Measurements from ENCODE around the gene COL8A2. TPM values are rescaled to one million over a fixed set of nuclear protein-coding genes. Genes with fewer than 3 reads are reported as not detected.
A peak's percentile ranks its signal among the peaks of the same experiment; 100 is the strongest.

Gene COL8A2
- total RNA-seq, 4 donors from 2014 or later, result 1.2 to 5.4 (median 1.7) TPM

DNA sequence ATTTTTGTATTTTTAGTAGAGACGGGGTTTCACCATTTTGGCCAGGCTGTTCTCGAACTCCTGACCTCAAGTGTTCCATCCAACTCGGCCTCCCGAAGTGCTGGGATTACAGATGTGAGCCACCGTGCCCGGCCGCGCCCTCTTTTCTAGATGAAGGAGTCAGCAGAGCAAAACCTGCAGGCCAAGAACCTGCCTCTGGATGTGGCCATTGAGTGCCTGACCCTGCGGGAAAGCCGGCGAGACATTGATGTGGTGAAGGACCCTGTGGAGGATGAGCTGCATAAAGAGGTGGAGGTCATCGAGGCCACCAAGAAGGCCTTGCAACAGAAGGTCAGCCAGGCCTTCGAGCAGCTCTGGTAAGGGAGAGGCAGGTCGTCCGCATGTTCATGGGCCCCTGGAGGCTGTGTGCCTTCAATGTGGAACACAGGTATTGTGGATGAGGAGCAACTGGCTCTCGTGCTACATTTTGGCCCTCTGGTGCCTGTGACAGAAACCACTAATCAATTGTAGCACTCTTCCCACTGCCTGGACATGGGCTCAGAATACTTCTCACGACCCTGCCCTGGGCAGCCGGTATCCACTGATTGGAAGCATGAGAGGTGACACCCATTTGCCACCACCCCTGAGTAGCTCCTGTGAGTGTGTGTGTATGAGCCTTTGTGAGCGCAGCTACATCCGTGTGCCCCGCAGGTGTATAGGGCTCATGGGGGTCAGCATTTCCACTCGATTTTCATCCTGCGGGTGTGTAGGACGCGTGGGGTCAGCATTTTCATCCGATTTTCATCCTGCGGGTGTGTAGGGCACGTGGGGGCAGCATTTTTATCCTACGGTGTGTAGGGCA, 39.1 kb downstream of the COL8A2 start:
- Histone ChIP-seq H3K9me3 (no peaks in the 10 kb centered on the region), H3K4me1 (peaks cover 10 to 32% (median 25%) of the 10 kb centered on the region in 4 donors), H3K4me3 (no peak overlapping the region), H3K27me3 (peaks cover 17% of the 10 kb centered on the region), H3K36me3 (no peaks in the 10 kb centered on the region), H3K27ac (no peak overlapping the region)
- DNase-seq, result no peak
- intact Hi-C loops (cut with DNase I; ENCODE audit: low total_unique reads), result no loop called here
- in situ Hi-C loops (cut with MboI; ENCODE audit: low pct_ligation_motif_present in 1 of 4, low pct_unique_long_range_greater_than_20kb in 1 of 4, low sequenced_read_pairs in 3 of 4), result no loop called here
- WGBS, 2 donors (ENCODE audit: low coverage in 1 of 2), result 91% methylated on average over 29 of the region's 29 CpGs; no CpG with 5 or more reads in 1 of the 2 donors
- TF ChIP-seq, protein P1, sequence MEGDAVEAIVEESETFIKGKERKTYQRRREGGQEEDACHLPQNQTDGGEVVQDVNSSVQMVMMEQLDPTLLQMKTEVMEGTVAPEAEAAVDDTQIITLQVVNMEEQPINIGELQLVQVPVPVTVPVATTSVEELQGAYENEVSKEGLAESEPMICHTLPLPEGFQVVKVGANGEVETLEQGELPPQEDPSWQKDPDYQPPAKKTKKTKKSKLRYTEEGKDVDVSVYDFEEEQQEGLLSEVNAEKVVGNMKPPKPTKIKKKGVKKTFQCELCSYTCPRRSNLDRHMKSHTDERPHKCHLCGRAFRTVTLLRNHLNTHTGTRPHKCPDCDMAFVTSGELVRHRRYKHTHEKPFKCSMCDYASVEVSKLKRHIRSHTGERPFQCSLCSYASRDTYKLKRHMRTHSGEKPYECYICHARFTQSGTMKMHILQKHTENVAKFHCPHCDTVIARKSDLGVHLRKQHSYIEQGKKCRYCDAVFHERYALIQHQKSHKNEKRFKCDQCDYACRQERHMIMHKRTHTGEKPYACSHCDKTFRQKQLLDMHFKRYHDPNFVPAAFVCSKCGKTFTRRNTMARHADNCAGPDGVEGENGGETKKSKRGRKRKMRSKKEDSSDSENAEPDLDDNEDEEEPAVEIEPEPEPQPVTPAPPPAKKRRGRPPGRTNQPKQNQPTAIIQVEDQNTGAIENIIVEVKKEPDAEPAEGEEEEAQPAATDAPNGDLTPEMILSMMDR (IDR thresholded peaks at IDR 0.05), result no peak
- TF ChIP-seq POLR2A (IDR thresholded peaks at IDR 0.05) (no peak), POLR2AphosphoS5 (IDR thresholded peaks at IDR 0.05) (no peak), EP300 (IDR thresholded peaks at IDR 0.05; ENCODE audit: low read depth) (no peak)

DNA sequence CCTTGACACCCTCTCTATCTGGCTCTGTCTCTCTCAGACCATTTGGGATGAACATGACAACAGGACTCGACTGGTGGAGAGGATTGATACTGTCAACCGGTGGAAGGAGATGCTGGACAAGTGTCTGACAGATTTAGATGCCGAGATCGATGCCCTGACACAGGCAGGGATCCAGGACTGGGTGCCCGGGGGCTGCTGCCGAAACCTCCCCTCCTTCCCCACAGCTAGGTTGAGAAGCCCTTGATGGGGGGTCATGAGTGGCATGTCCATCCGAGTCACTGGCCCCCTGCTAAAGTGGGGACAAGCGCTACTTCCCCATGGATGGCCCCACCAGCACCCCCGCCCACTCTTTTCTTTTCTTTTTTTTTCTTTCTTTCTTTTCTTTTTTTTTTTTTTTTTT, 39.9 kb downstream of the COL8A2 start:
- Histone ChIP-seq H3K27me3 (peaks cover 17% of the 10 kb centered on the region), H3K4me1 (peaks cover 10 to 27% (median 22%) of the 10 kb centered on the region in 4 donors), H3K4me3 (no peak overlapping the region), H3K27ac (no peak overlapping the region), H3K36me3 (no peaks in the 10 kb centered on the region), H3K9me3 (no peaks in the 10 kb centered on the region)
- in situ Hi-C loops (cut with MboI; ENCODE audit: low pct_ligation_motif_present in 1 of 4, low pct_unique_long_range_greater_than_20kb in 1 of 4, low sequenced_read_pairs in 3 of 4) (no loop called here), intact Hi-C loops (cut with DNase I; ENCODE audit: low total_unique reads) (no loop called here)
- TF ChIP-seq, protein P1 (IDR thresholded peaks at IDR 0.05), result no peak
- TF ChIP-seq POLR2A (IDR thresholded peaks at IDR 0.05) (no peak), EP300 (IDR thresholded peaks at IDR 0.05; ENCODE audit: low read depth) (no peak), POLR2AphosphoS5 (IDR thresholded peaks at IDR 0.05) (no peak)
- DNase-seq, result no peak
- 60 to 93% methylated on average over 1 to 9 of the region's 9 CpGs for WGBS, 2 donors (ENCODE audit: low coverage in 1 of 2)

DNA sequence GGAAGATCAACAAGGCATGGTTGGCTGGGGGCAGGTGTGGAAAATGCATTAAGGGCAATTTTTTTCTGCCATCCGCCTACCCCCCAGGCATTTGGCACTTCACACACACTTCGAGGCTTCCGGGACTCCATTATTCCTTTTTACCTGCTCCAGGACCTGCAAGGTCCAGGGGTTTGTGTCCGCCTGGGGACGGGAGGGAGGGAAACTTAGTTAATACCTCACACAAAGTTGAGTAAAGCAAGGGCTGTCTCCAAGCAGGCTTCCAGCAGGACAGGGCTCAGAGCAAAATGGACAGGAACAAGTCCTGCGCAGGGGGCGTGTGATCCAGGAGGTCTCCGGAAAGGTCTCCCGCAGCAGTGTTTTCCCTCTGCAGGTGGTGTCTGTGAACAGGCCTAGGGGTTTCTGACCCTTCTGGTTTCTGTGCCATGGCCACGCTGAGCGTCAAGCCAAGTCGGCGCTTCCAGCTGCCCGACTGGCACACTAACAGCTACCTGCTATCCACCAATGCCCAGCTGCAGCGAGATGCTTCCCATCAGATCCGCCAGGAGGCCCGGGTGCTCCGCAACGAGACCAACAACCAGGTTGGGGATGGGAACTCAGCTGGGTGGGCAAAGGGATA, 40.4 kb downstream of the COL8A2 start:
- H3K36me3 ChIP-seq, result no peaks in the 10 kb centered on the region
- peaks cover 5 to 22% (median 17%) of the 10 kb centered on the region in 4 donors for H3K4me1 ChIP-seq
- no peaks in the 10 kb centered on the region for H3K9me3 ChIP-seq
- in situ Hi-C loops (cut with MboI; ENCODE audit: low pct_ligation_motif_present in 1 of 4, low pct_unique_long_range_greater_than_20kb in 1 of 4, low sequenced_read_pairs in 3 of 4) (no loop called here), intact Hi-C loops (cut with DNase I; ENCODE audit: low total_unique reads) (no loop called here)
- peak overlapping the region in 1 of 4 donors; percentile 24 for H3K27ac ChIP-seq
- peaks cover 17% of the 10 kb centered on the region for H3K27me3 ChIP-seq
- peak; percentile 7 for DNase-seq
- 11 to 58% methylated on average over 5 to 19 of the region's 19 CpGs for WGBS, 2 donors (ENCODE audit: low coverage in 1 of 2)
- no peak for TF ChIP-seq POLR2A (IDR thresholded peaks at IDR 0.05)
- no peak for TF ChIP-seq POLR2AphosphoS5 (IDR thresholded peaks at IDR 0.05)
- TF ChIP-seq, protein P1 (IDR thresholded peaks at IDR 0.05), result no peak
- no peak for TF ChIP-seq EP300 (IDR thresholded peaks at IDR 0.05; ENCODE audit: low read depth)
- peak overlapping the region in 3 of 4 donors; percentile 34 to 52 (median 34) for H3K4me3 ChIP-seq
